ENCODE data around the gene PYGB.

- no peak for TF ChIP-seq YY1 (IDR thresholded peaks at IDR 0.05; ENCODE audit: insufficient read depth, insufficient read length)
- TF ChIP-seq ZNF274 (IDR thresholded peaks at IDR 0.05; ENCODE audit: low read depth, low read length): no peak
Observed at GRCh38 chr20:25295386-25296093, 47.7 kb downstream of the PYGB start.

Data from NT2/D1 (cell line).